HL-60 (cell line): ENCODE data around the gene DTNBP1.

ENCODE experiments used
- CTCF ChIP-seq: IDR thresholded peaks from one replicate; pipeline ENCODE4 v1.5.1; 2011; ENCODE audit warnings: low read length, control low read depth, inconsistent platforms; ENCODE audit not compliant: insufficient read depth
- POLR2AphosphoS5 ChIP-seq: IDR thresholded peaks from 2 replicates; pipeline ENCODE4 v1.6.1; 2012; ENCODE audit warnings: low read depth
- SPI1 ChIP-seq: IDR thresholded peaks from 2 replicates; pipeline ENCODE4 v1.6.1; 2012; ENCODE audit warnings: low read depth, mild to moderate bottlenecking, borderline replicate concordance

GRCh38 chr6:15504040-15504495 lies 158.8 kb downstream of the DTNBP1 start:
- TF ChIP-seq SPI1 (no peak), CTCF (no peak), POLR2AphosphoS5 (no peak)
